HK-2 (cell line): Measurements from ENCODE around the gene SDK1.
"Not testable (repeated sequence)": the region's sequence is repeated elsewhere in the genome, so short reads cannot be mapped to it uniquely, and the experiment has no call there.

Experiments
- DNase-seq: peaks from one replicate; pipeline ENCODE4 v3.0.0-alpha.2; 2018; ENCODE audit not compliant: unreplicated experiment

SDK1 gene

DNA sequence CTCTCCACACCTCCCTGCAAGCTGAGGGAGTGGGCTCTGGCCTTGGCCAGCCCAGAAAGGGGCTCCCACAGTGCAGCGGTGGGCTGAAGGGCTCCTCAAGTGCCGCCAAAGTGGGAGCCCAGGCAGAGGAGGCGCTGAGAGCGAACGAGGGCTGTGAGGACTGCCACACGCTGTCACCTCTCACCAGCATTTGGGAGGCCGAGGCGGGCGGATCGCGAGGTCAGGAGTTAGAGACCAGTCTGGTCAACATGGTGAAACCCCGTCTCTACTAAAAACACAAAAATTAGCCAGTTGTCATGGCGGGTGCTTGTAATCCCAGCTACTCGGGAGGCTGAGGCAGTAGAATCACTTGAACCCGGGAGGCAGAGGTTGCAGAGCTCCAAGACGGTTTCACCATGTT lies 1013.3 kb downstream of the SDK1 start:
- DNase-seq, result not testable (repeated sequence)
